Endothelial cell of umbilical vein (primary cell): ENCODE measurements around the gene TNPO3. TPM values are rescaled to one million over a fixed set of nuclear protein-coding genes. Genes with fewer than 3 reads are reported as not detected.

Experiments used
- BruUV-seq: library from RNA; stranded (reverse); fragments of 400-500 nt; replicated peaks from 2 replicates; lab custom pipeline; 2021; lab: Mats Ljungman, UMichigan
- CTCF ChIA-PET: fragments of 300-600, 350-600 bp; sonication (Branson Sonifier 250); formaldehyde crosslinking; loops from one replicate; lab custom pipeline; 2021; ENCODE audit warnings: antibody characterized with exemption, inconsistent platforms; lab: Charles Lee
- POLR2A ChIA-PET: fragments of 300-600, 350-600 bp; sonication (Branson Sonifier 250); formaldehyde crosslinking; loops from one replicate; lab custom pipeline; 2021; ENCODE audit warnings: antibody characterized with exemption, inconsistent platforms; lab: Charles Lee
- DNase-seq: peaks from one replicate; pipeline ENCODE4 v3.0.0-alpha.2; 2011; ENCODE audit warnings: low read depth, low spot score
- FAIRE-seq: peaks from 2 replicates; lab custom pipeline; 2011; peaks lifted over from hg19 to GRCh38; lab: Jason Lieb, UNC
- H2AFZ ChIP-seq: 2 replicates; pipeline ENCODE4 v1.6.0; 2012; ENCODE audit warnings: low read depth, low read length, control low read depth, inconsistent platforms
- H3K27ac ChIP-seq: 2 replicates; pipeline ENCODE4 v1.5.1; 2011; ENCODE audit warnings: low read depth, mild to moderate bottlenecking, control low read depth, low read length, moderate library complexity; ENCODE audit not compliant: insufficient read depth
- H3K27me3 ChIP-seq, 2 experiments: 2 replicates each; pipeline versions ENCODE4 v1.6.0 to v1.6.1; 2011; ENCODE audit warnings: low read length in 2 of 2, mixed read lengths in 1 of 2; ENCODE audit not compliant: control insufficient read depth in 2 of 2, insufficient read depth in 2 of 2
- H3K36me3 ChIP-seq, 2 experiments: 2 replicates in 1 of 2; 3 replicates in 1 of 2; pipeline ENCODE4 v1.5.1; 2011; ENCODE audit warnings: low read length in 2 of 2, mild to moderate bottlenecking in 1 of 2, moderate library complexity in 1 of 2; ENCODE audit not compliant: control insufficient read depth in 2 of 2, insufficient read depth in 2 of 2; ENCODE audit errors: extremely low read depth in 1 of 2
- H3K4me1 ChIP-seq: 3 replicates; pipeline ENCODE4 v1.5.1; 2011; ENCODE audit warnings: mild to moderate bottlenecking, low read length; ENCODE audit not compliant: control insufficient read depth, insufficient read depth; ENCODE audit errors: extremely low read depth
- H3K4me2 ChIP-seq: 2 replicates; pipeline ENCODE4 v1.6.1; 2011; ENCODE audit warnings: low read length, control low read depth, mixed read lengths; ENCODE audit not compliant: insufficient read depth
- H3K4me3 ChIP-seq, 3 experiments: fragments of 200-600 bp in 1 of 3; sonication (generic), shearing (Covaris generic) in 1 of 3; replicated peaks in 1 of 3; 2 replicates each; pipeline ENCODE4 v1.5.1; 2011 to 2016; ENCODE audit warnings: control low read depth in 3 of 3, low read length in 3 of 3, mild to moderate bottlenecking in 2 of 3, inconsistent platforms in 1 of 3, low read depth in 1 of 3, moderate library complexity in 1 of 3; ENCODE audit not compliant: insufficient read depth in 1 of 3
- H3K79me2 ChIP-seq: 2 replicates; pipeline ENCODE4 v1.6.0; 2012; ENCODE audit warnings: low read length, inconsistent platforms; ENCODE audit not compliant: control insufficient read depth, insufficient read depth
- H3K9ac ChIP-seq: replicated peaks from 2 replicates; pipeline ENCODE3; 2011; ENCODE audit warnings: low read length, control low read depth; ENCODE audit not compliant: insufficient read depth; ENCODE audit errors: extremely low read depth
- H3K9me1 ChIP-seq: replicated peaks from 3 replicates; pipeline ENCODE4 v1.6.0; 2011; ENCODE audit warnings: mild to moderate bottlenecking, low read length; ENCODE audit not compliant: control insufficient read depth, insufficient read depth; ENCODE audit errors: extremely low read depth
- H3K9me3 ChIP-seq: replicated peaks from 2 replicates; pipeline ENCODE4 v1.5.1; 2012; ENCODE audit warnings: low read length, inconsistent platforms; ENCODE audit not compliant: control insufficient read depth, insufficient read depth
- H4K20me1 ChIP-seq: replicated peaks from 2 replicates; pipeline ENCODE3; 2011; ENCODE audit warnings: mild to moderate bottlenecking, low read length; ENCODE audit not compliant: control insufficient read depth, insufficient read depth; ENCODE audit errors: extremely low read depth
- CTCF ChIP-seq, 2 donors: IDR thresholded peaks; 1 replicate in 1 of 2; 2 replicates in 1 of 2; pipeline ENCODE4 v1.5.1; 2011; ENCODE audit warnings: low read length in 2 of 2, mild to moderate bottlenecking in 2 of 2, moderate library complexity in 2 of 2, control low read depth in 1 of 2, inconsistent platforms in 1 of 2, low read depth in 1 of 2; ENCODE audit not compliant: insufficient read depth in 1 of 2; ENCODE audit errors: extremely low read depth in 1 of 2
- EZH2 ChIP-seq: IDR thresholded peaks from 2 replicates; pipeline ENCODE4 v1.6.1; 2012; ENCODE audit warnings: borderline replicate concordance, low read depth, mild to moderate bottlenecking, moderate library complexity, low read length, inconsistent platforms; ENCODE audit not compliant: severe bottlenecking
- FOS ChIP-seq: IDR thresholded peaks from 2 replicates; pipeline ENCODE4 v1.6.1; 2011; ENCODE audit warnings: mild to moderate bottlenecking, low read length, moderate library complexity, borderline replicate concordance; ENCODE audit not compliant: insufficient read depth
- GATA2 ChIP-seq: IDR thresholded peaks from 2 replicates; pipeline ENCODE4 v1.7.0; 2011; ENCODE audit warnings: low read depth, mild to moderate bottlenecking, moderate library complexity, mixed read lengths, low read length; ENCODE audit not compliant: insufficient read length, insufficient read depth
- JUN ChIP-seq: IDR thresholded peaks from 2 replicates; pipeline ENCODE4 v1.6.1; 2011; ENCODE audit warnings: borderline replicate concordance, low read depth; ENCODE audit not compliant: insufficient read length, insufficient read depth
- MYC ChIP-seq: IDR thresholded peaks from one replicate; pipeline ENCODE4 v1.6.1; 2011; ENCODE audit warnings: mild to moderate bottlenecking, low read depth, low read length
- POLR2A ChIP-seq: IDR thresholded peaks from 2 replicates; pipeline ENCODE4 v1.6.1; 2012; ENCODE audit warnings: low read depth, mild to moderate bottlenecking, control low read depth, low read length
- POLR2AphosphoS5 ChIP-seq: IDR thresholded peaks from 2 replicates; pipeline ENCODE4 v1.6.1; 2012; ENCODE audit warnings: low read depth, mild to moderate bottlenecking, control low read depth, low read length, moderate library complexity; ENCODE audit not compliant: insufficient read depth
- dilution Hi-C: fragments of 300-500 bp; cut with MboI; formaldehyde crosslinking; loops from one replicate; pipeline ENCODE4 v1.15.0; 2019; ENCODE audit warnings: low sequenced_read_pairs; ENCODE audit not compliant: extremely low pct_ligation_motif_present
- intact Hi-C: fragments of 100-400 bp; cut with micrococcal nuclease; formaldehyde crosslinking; loops from one replicate; pipeline ENCODE4 v1.10.0; 2022
- polyA plus RNA-seq, 4 experiments: library from polyadenylated mRNA; depleted of rRNA in 3 of 4; stranded (reverse) in 3 of 4; unstranded in 1 of 4; fragments of >200 nt; gene quantifications; 2 replicates each; pipeline versions ENCODE4 v1.2.1 to v1.2.3, GENCODE V29; 2011 to 2012; ENCODE audit warnings: missing spikeins in 1 of 4
- total RNA-seq: library from RNA; stranded (reverse); gene quantifications from 2 replicates; pipeline ENCODE4 v1.2.3, GENCODE V29; 2021
- TF ChIP-seq, protein P1 (sequence below): IDR thresholded peaks from 2 replicates; pipeline ENCODE4 v1.6.1; 2011; ENCODE audit not compliant: insufficient read depth, insufficient read length

The TNPO3 gene
- total and polyA plus RNA-seq, 2 donors (not counting 3 experiments of a cell fraction or from before 2014, with no cell fraction given), result 29.0 to 46.9 TPM

DNA sequence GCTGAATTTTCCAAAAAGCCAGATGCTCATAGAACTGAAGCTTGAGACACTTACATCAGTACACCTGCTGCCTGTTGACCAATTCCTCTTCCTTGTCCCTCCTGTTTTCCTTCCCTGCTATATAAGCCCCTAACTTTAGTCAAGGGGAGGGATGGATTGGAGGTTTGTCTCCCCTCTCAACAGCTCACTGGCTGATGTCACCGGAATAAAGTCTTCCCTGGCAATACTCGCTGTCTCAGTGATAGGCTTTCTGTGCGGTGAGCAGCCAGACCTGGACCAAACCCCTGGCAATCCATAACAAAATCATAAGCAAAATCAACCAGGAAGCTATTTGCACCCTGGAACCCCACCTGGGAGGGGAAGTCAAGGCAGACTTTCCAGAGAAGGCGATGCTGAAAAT is 118.1 kb downstream of the TNPO3 start:
- Histone ChIP-seq H3K4me3 (no peak overlapping the region), H3K27ac (no peak overlapping the region), H3K4me1 (peaks cover 7% of the 10 kb centered on the region), H2AFZ (no peak overlapping the region), H3K4me2 (no peak overlapping the region), H3K9ac (no peak overlapping the region), H3K9me1 (no peaks in the 10 kb centered on the region), H3K27me3 (peaks cover 23% of the 10 kb centered on the region in 2 experiments), H3K79me2 (no peaks in the 10 kb centered on the region), H4K20me1 (no peaks in the 10 kb centered on the region), H3K9me3 (no peaks in the 10 kb centered on the region), H3K36me3 (no peaks in the 10 kb centered on the region)
- ChIA-PET CTCF (no interaction called here), POLR2A (no interaction called here)
- dilution Hi-C loops (no loop called here), intact Hi-C loops (no loop called here)
- TF ChIP-seq EZH2 (no peak), GATA2 (no peak), MYC (no peak), FOS (no peak), JUN (no peak), POLR2A (no peak), POLR2AphosphoS5 (no peak), CTCF (IDR thresholded peaks at IDR 0.05; ENCODE audit: extremely low read depth in 1 of 2, insufficient read depth in 1 of 2, low read depth in 1 of 2, low read length in 2 of 2) (no peak)
- TF ChIP-seq, protein P1, sequence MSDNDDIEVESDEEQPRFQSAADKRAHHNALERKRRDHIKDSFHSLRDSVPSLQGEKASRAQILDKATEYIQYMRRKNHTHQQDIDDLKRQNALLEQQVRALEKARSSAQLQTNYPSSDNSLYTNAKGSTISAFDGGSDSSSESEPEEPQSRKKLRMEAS, result no peak
- no peak for DNase-seq
- BruUV-seq, result no TSS peak
- FAIRE-seq, result no peak
